Left lobe of liver (tissue), 2 donors: ENCODE results near the gene SUGCT. TPM values are rescaled to one million over a fixed set of nuclear protein-coding genes. Genes with fewer than 3 reads are reported as not detected.
"Not testable (repeated sequence)": the region's sequence is repeated elsewhere in the genome, so short reads cannot be mapped to it uniquely, and the experiment has no call there.

Source experiments
- ATAC-seq: fragments of 200-7000 bp; cut with Tn5 transposase; one replicate; pipeline ENCODE4 v1.9.1; 2020; ENCODE audit warnings: mild to moderate bottlenecking, moderate library complexity
- DNase-seq: peaks from one replicate; pipeline ENCODE4 v3.0.0-alpha.2; 2020; ENCODE audit warnings: low spot score
- total RNA-seq: library from RNA; stranded (reverse); gene quantifications from one replicate; pipeline ENCODE4 v1.2.1, GENCODE V29; 2021
- donor health status: DM: no; HTN: no; CAD: no; lungs with moderate emphysema.
- donor health status: DM: no; HTN: yes; CAD: no.

The SUGCT gene
- total RNA-seq, 1 donor from 2014 or later: 14.3 TPM

DNA sequence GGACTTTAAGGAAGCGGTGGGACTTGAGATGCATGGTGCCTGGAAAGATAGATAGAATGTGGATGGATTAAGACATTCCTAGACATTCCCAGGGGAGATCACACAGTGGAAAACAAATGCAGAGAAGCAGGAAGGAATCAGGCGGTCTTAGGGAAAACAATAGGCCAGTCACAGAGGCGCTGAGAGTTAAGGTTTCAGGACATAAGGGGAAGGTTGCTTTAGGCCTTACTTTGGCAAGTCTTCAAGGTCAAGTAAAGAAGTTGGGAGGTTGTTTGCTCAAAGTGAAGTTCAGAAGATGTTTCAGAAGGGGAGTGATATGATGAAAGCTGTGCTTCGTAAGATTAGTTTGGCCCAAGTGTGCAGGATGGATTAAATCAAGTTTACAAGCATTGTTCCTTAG lies 109.4 kb downstream of the SUGCT start:
- ATAC-seq (no peak), DNase-seq (no peak)

DNA sequence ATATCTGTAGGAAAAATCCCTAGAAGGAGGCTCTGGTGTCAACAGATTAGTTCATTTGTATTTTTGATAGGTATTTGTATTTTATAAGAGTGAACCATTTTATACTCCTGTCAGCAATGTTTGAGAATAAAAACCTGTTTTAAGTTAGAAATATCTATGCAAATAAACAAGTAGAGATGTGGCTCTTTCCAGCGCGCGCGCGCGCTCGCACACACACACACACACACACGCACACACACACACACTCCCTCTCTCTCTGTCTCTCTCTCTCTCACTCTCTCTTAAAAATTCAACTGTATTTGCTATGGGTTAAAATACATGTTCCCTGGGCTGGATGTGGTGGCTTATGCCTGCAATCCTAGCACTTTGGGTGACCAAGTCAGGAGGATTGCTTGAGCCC lies 113.9 kb downstream of the SUGCT start:
- no peak for DNase-seq
- no peak for ATAC-seq

DNA sequence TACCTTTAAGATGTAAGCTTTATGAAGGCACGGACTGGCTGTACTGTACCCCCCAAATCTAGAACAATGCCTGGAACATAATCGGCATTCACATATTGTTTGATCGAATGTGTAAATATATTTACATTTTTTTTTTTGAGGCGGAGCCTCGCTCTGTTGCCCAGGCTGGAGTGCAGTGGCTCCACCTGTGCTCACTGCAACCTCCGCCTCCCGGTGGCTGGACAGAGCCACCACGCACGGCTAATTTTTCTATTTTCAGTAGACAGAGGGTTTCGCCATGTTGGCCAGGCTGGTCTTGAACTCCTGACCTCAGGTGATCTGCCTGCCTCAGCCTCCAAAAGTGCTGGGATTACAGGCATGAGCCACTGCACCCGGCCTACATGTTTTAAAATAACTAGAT lies 118.6 kb downstream of the SUGCT start:
- not testable (repeated sequence) for DNase-seq, ATAC-seq

DNA sequence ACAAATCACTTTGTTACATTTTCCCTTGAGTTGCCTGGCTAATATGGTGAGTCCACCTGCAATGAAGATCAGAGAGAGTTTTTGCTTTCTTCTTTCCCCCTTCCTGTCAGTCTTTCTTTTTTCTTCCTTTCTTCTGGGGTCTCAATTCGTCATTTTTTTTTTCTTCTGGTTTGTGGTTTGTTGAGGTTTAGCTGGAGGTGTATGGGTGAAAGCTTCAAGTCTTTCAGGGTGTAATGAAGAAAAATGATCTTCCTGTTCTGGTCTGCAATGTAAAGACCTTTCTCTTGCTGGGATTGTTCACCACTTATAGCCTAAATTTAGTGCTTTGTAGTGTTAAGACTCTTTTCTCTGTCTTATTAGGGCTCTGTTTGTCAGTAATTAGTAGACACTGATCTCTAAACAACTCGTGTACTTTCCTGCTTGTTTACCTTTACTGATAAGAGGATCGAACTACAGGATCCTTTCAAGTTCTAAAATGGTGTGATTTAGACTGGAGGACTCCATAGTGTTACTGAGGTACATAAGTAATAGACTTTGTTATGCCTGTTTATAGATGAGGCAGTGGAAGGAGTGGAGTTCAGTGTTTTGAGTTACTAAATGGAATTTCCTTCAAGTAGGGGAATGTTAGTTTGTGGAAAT lies 129.1 kb downstream of the SUGCT start:
- no peak for ATAC-seq
- DNase-seq: no peak

DNA sequence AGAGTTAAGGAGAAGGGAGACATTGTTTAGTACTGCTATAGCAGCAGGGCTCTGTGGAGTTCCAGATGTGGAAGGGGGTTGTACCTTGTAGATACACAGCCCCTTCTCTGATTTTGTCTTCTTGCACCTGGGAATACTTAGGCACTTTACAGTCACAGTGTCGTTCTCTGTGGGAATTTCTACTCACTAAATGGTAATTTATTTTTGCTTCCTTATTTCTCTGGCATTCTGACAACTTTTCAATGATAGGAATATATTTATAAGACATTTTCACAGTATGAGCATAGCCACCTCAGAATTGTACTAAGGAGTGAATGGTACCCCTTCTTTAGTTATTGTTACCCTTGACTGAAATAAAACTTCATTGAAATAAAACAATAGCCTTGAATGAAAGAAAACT lies 132.8 kb downstream of the SUGCT start:
- DNase-seq: no peak
- no peak for ATAC-seq

DNA sequence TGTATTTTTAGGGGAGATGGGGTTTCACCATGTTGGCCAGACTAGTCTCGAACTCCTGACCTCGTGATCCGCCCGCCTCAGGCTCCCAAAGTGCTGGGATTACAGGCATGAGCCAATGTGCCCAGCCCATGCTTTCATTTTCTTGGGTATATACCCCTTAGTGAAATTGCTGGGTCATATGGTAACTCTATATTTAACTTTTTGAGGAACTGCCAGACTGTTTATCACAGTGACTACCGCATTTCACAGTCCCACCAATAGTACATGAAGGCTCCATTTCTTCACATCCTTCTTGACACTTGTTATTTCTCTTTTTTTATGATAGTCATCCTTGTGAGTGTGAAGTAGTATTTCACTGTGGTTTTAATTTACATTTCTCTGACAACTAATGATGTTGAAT lies 134.0 kb downstream of the SUGCT start:
- not testable (repeated sequence) for ATAC-seq, DNase-seq

DNA sequence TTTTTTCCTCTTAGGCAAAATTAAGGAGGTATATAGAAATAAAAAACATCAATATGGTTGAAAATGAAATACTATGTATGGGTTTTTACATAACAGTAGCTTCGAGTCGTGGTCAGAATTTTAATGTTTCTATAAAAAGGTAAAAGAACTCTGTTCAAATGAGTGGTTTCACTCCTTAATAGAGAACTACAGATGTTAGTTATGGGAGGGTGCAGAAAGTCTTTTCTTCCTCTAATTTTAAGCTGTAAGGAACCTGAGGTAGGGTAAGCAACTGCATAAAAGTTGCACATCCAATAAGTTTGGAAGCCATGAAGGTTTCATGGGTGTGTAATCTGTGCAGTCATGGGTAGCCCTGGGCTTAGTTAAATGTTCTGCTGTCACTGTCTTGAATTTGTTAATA lies 141.3 kb downstream of the SUGCT start:
- ATAC-seq (no peak), DNase-seq (no peak)

DNA sequence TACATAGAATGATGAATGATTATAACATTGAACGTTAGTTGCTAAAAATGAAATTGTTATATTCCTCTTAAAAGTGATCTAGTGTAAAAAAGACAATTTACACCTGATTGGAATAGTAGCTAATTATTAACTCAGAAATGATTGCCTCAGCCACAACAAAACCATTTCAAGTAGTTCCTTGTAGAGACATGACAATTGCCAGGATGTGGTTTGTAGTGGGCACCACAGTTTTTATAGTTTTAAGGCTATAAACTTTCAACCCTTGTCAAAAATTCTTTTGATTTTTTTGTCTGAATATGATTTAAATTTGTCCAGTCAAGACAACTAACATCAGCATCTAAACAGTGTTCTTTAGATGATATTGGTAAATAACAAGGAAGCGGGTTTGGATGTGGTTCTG lies 145.2 kb downstream of the SUGCT start:
- DNase-seq: no peak
- ATAC-seq: no peak

DNA sequence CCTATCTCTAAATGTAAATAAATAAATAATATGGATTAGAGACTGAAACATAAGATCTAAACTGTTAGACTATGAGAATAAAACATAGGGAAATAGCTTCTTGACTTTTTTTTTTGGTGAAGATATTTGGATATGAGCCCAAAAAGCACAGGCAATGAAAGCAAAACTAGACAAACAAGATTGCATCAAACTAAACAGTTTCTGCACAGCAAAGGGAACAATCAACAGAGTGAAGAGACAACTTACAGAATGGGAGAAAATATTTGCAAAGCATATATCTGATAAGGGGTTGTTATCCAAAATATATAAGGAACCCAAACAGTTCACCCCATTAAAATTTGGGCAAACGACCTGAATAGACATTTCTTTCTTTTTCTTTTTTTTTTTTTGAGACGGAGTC lies 148.1 kb downstream of the SUGCT start:
- DNase-seq (no peak), ATAC-seq (peak; percentile 82)

DNA sequence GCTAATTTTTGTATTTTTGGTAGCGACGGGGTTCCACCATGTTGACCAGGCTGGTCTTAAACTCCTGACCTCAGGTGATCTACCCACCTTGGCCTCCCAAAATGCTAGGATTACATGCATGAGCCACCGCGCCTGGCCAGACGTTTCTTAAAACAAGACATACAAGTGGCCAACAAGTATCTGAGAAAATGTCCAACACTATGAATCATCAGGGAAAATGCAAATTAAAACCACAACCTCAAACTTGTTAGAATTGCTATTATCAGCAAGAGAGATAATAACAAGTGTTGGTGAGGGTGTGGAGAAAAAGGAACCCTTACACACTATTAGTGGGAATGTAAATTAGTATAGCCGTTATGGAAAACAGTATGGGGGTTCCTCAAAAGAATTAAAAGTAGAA lies 148.6 kb downstream of the SUGCT start:
- no peak for DNase-seq
- no peak for ATAC-seq

DNA sequence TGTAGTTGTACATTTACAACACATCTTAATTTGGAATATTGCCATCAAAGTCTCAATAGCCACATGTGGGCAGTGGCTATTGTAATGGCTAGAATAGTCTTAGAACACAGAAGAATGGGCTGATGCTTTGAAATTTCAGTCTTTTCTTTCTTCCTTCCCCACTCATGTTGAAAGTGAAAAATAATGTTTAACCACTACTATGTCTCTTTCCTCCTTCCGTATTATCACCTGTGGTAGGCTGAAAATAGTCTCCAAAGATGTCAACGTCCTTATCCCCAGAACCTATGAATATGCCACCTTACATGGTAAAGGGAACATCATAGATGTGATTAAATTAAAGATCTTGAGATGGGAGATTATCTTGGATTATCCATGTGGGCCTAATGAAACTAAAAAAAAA lies 154.0 kb downstream of the SUGCT start:
- DNase-seq (no peak), ATAC-seq (no peak)

DNA sequence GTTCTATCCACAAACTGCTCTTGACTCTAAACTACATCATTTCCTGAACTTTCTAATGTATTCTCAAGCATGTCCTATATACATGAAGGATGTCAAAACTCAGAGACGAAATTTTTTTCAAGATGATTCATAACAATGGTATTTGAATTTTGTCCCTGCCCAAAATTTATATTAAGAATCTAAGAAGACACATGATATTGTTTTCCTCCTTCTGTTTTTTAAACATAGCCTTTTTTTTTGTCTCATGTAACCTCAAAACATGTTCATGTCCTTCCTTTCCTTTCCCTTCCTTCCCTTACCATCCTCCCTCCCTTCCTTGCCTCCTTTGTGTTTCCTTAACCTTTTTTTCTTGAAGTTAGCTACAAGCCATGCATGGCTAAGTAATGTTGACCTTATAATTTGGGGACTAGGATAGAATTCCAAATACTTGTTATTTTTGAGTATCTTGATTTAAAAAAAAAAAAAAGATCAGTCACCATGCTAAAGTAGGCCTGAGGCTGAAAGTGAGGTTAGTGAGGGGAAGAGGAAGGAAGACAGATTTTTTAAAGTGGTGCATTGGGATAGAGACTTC lies 163.0 kb downstream of the SUGCT start:
- ATAC-seq (no peak), DNase-seq (no peak)

DNA sequence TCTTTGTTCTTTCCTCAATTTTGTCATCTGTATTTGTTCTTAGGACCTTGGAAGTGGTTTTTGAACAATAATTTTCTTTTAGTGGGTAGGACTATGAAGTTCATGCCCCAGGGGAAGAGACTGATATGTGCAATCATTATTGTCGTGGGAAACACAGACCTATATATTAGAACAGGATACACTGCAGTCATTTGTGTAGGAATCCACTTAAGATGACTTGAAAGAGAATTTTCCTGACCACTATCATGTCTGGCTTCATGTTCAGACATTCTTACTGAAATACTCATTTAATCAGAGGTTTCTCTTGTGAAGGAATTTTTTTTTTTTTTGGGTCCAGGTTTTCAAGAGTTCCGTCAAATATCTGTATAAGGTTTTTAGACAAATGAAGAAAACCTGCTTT lies 163.6 kb downstream of the SUGCT start:
- no peak for ATAC-seq
- DNase-seq: no peak

DNA sequence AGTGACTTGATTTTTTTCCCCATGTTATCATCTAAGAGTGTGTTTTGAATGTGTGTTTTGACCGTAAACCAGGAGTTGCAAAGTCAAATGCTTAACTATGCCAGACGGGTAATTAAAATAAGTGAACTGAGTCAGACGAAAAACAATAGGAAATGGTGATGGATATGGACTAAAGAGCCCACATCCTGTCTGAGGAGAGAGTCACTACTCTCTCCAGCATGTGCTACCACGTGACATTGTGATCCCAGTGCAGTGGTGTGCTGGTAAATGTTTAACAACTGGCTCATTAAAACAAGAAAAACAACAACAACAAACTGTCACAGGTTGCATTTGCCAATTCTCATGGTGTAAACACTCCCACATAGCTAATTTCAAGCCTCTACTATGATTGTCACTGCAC lies 164.3 kb downstream of the SUGCT start:
- DNase-seq (no peak), ATAC-seq (no peak)

DNA sequence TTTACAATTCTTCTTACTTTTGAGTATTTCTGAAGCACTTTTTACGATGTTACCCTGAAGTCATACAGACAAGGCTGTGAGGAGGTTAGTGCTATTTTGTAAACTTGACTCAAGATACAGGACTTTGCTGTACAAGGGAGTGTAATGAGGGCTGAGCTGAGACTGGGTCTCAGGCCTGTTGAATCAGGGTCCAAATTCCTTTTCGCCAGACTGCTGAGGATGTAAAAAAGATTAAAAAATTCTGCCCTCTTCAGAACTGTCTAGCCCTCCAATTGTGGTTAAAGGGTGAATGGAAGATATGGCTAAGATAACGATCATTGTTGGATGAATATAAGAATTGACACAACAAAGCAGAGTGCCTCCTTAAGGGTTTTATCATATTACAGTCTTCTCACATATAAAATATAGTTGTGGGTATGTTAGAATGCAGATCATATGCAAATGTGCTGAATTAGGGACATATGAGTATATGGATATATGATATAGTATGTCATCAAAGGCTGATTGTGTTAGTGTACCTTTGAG lies 165.4 kb downstream of the SUGCT start:
- no peak for DNase-seq
- ATAC-seq: no peak

DNA sequence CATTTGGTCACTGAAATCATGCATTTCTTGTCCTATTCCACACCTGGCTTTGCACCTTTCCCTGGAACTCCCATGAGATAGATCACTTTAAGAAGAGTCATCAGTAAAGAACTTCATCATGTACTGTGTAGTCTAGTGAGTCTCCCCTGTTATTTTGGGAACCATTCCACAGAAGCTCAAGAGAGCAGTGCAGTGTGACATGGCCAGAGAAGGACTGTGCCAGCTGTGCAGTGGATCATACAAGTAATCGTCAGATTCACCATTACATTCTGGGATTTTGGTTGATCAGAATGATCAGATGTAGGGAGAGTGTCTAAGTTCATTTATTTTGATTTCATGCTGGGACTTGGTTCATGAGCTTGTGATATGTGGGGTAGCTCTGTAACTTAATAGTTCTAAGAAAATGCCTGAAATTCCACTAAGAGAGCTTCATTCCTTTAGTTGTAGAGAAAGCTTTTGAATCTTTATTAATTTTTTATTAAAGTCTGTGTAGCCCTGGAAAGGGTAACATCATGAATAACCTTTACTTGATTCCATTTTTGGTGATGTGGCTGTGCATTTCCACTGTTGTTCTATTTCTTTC lies 166.8 kb downstream of the SUGCT start:
- DNase-seq (no peak), ATAC-seq (no peak)

DNA sequence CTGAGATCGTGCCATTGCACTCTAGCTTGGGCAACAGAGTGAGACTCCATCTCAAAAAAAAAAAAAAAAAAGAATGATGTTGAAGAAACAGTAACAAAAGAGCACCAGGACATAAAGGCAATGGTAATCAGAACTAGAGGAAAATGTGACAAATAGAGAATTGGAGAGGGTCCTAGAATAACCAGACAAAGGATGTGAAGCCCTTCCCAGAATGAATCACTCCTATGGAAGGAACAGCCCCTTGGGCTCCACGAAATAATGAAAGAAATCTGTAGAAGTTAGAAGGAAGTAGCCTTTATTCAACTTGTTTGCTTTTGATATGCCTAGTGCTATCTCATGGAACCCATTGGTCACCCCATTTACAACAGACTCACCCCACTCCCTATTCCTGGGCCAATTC lies 169.2 kb downstream of the SUGCT start:
- DNase-seq: no peak
- no peak for ATAC-seq

DNA sequence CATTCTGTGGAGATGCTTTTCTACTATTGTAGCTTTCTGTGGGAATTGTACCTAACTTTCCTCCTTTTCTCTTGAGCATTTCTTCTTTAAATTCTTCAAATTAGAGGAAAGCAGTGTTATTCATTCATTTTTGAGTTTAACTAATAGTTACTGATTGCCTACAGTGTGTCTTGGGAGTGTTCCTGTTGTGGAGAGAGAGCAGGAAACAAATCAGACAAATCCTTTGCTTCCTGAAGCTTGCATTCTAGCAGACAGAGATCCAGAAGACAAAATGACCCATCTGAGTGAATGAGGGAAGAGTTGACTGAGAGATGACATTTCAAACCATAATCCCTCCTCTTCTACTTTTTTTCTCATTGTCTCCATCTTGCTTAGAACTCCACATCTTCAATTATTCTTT lies 170.4 kb downstream of the SUGCT start:
- no peak for DNase-seq
- ATAC-seq: no peak

DNA sequence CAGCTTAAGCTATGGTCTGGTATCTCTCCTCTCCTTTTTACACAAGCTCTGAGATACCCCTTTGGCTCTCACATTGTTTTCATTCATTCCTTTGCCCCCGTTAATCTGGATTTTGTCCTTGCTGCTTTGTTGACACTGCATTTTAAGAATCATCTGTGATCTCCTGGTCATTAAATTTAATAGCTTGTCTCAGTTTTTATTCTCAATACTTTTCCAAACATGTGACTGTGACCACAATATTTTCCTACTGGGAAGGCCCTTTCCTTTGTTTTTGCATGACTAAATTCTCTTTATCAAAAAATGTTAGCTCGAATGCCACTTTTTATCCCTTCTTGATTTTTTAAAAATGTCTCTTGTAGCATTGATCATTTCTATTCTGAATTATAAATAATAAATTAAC lies 171.2 kb downstream of the SUGCT start:
- DNase-seq (no peak), ATAC-seq (no peak)

DNA sequence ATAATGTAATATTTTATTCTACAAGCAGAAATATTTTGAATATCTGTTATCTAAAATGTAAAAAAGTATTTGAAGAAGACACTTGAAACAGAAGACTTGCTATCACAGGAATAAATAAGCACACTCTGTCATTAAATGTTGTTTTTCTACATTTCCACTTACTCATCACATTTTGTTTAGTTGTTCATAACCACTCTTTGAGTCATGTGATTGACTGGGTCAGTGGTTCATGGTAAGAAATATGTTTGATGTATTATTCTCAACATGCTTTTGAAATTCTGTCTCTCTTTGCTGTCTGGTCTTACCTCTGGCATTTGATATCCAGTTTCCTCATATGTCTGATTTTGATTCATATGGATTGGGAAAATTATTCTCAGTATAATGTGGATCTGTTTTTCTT lies 171.8 kb downstream of the SUGCT start:
- DNase-seq (no peak), ATAC-seq (no peak)

DNA sequence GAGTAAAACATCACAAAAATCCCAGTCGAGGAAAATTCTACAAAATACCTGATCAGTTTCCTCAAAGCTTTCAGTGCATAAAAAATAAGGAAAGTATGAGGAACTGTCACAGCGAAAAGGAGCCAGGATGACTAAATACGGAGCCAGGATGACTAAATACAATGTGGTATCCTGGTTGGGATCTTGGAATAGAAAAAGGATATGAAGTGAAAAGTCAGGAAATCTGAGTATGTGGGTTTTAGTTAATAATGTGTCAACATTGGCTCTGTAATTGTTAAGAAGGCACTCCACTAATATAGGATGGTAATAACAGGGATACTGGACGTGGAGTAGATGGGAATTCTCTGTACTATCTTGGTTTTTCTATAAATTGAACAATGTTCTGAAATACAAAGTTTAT lies 175.5 kb downstream of the SUGCT start:
- DNase-seq: no peak
- ATAC-seq: no peak

DNA sequence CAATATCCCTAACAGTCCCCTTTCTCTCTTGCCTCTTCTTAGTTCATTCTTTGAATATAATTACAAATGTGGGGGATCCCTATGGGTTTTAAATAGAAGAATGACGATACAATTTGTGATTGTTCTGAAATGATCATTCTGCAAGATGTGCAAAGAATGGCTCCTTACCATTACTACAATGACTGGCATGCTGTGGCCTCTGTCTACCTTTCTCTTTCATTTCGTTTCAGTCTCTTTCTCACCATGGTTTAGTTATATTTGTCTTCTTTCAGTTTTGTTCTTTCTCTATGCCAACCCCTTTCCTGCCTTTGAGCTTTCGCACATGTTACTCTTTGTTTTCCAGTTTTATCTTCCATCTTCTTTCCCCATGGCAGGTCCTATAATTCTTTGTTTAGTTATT lies 176.5 kb downstream of the SUGCT start:
- DNase-seq (no peak), ATAC-seq (no peak)

DNA sequence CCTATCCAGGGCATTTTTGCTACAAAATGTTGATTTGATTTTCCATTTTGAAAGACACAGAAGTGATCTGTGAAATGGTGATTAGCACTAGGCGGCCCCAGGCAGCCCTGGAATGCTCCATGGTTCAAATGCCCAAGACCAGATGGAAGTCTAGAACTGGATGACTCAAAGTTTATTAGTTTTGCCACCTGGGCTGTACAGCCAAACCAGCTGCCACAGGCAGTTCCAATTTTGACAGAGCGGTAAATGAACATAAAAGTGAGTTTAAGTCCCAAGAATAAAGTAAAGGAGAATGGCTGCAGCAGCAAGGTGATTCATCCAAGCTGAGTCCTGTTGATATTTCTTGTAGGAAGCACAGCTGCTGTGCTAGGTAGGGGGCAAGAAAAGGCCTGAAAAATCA lies 180.5 kb downstream of the SUGCT start:
- ATAC-seq: no peak

More for the DNA sequence above, 180.5 kb downstream of the SUGCT start:
- no peak for DNase-seq
